ENCODE measurements around the gene ZNF600. TPM values are rescaled to one million over a fixed set of nuclear protein-coding genes. Genes with fewer than 3 reads are reported as not detected.
"Not testable (repeated sequence)": the region's sequence is repeated elsewhere in the genome, so short reads cannot be mapped to it uniquely, and the experiment has no call there.

ZNF600 gene
- total RNA-seq, 1 donor from 2014 or later, result 13.0 TPM

- no peak for DNase-seq (ENCODE audit: extremely low spot score in 2 of 2)
- Histone ChIP-seq H3K36me3 (peaks cover 0 to 17% of the 10 kb centered on the region in 2 donors), H3K4me1 (no peaks in the 10 kb centered on the region), H3K9me3 (no peaks in the 10 kb centered on the region), H3K27me3 (no peaks in the 10 kb centered on the region), H3K4me3 (no peak overlapping the region), H3K27ac (no peak overlapping the region)
- TF ChIP-seq POLR2AphosphoS5 (IDR thresholded peaks at IDR 0.05; ENCODE audit: insufficient read depth in 1 of 2, low read depth in 1 of 2), result peak in 1 of 2 donors; percentile 27
- TF ChIP-seq CTCF (IDR thresholded peaks at IDR 0.05), result no peak
- TF ChIP-seq POLR2A (IDR thresholded peaks at IDR 0.05), result no peak
- intact Hi-C loops (cut with DNase I), result no loop called here
Observed at GRCh38 chr19:52722062-52723003, 64.3 kb downstream of the ZNF600 start.

GRCh38 chr19:52720541-52720940 lies 66.0 kb downstream of the ZNF600 start:
- intact Hi-C loops (cut with DNase I), result not testable (repeated sequence)

GRCh38 chr19:52716522-52716921 lies 70.1 kb downstream of the ZNF600 start:
- no peaks in the 10 kb centered on the region for H3K4me1 ChIP-seq
- no peak overlapping the region for H3K27ac ChIP-seq
- no peak for DNase-seq (ENCODE audit: extremely low spot score in 2 of 2)
- peaks cover 0 to 28% of the 10 kb centered on the region in 2 donors for H3K36me3 ChIP-seq
- intact Hi-C loops (cut with DNase I), result no loop called here
- no peaks in the 10 kb centered on the region for H3K9me3 ChIP-seq
- TF ChIP-seq POLR2A (IDR thresholded peaks at IDR 0.05) (no peak), POLR2AphosphoS5 (IDR thresholded peaks at IDR 0.05; ENCODE audit: insufficient read depth in 1 of 2, low read depth in 1 of 2) (no peak), CTCF (IDR thresholded peaks at IDR 0.05) (no peak)
- no peak overlapping the region for H3K4me3 ChIP-seq
- no peaks in the 10 kb centered on the region for H3K27me3 ChIP-seq

More at GRCh38 chr19:52720541-52720940, 66.0 kb downstream of the ZNF600 start:
- H3K4me3 ChIP-seq; DNase-seq (ENCODE audit: extremely low spot score in 2 of 2); H3K27me3 ChIP-seq; H3K27ac ChIP-seq; H3K9me3 ChIP-seq; H3K4me1 ChIP-seq: not testable (repeated sequence)
- H3K36me3 ChIP-seq, result peaks cover 0 to 13% of the 10 kb centered on the region in 2 donors

GRCh38 chr19:52715902-52716301 lies 70.7 kb downstream of the ZNF600 start:
- DNase-seq (ENCODE audit: extremely low spot score in 2 of 2); H3K27me3 ChIP-seq; H3K9me3 ChIP-seq; H3K4me3 ChIP-seq; H3K27ac ChIP-seq; H3K4me1 ChIP-seq; intact Hi-C loops (cut with DNase I): not testable (repeated sequence)
- H3K36me3 ChIP-seq, result peaks cover 0 to 32% of the 10 kb centered on the region in 2 donors

GRCh38 chr19:52715330-52715729 lies 71.3 kb downstream of the ZNF600 start:
- H3K27ac ChIP-seq; H3K9me3 ChIP-seq; H3K4me3 ChIP-seq; H3K27me3 ChIP-seq; H3K4me1 ChIP-seq; intact Hi-C loops (cut with DNase I); DNase-seq (ENCODE audit: extremely low spot score in 2 of 2): not testable (repeated sequence)
- H3K36me3 ChIP-seq, result peaks cover 0 to 33% of the 10 kb centered on the region in 2 donors

Other genes starting within 250 kb of the ZNF600 start
- 15.7 TPM for gene ZNF701, start 216.5 kb downstream of the ZNF600 start, total RNA-seq
- 78.6 TPM for gene ZNF83, start 148.4 kb downstream of the ZNF600 start, total RNA-seq
- gene ZNF611, start 51.7 kb downstream of the ZNF600 start, total RNA-seq, result 6.1 TPM
- 10.3 TPM for gene ZNF28, start 34.8 kb upstream of the ZNF600 start, total RNA-seq
- gene ZNF468, start 70.8 kb upstream of the ZNF600 start, total RNA-seq, result 21.6 TPM
- gene ZNF320, start 110.8 kb upstream of the ZNF600 start, total RNA-seq, result 6.4 TPM
- 3.7 TPM for gene ZNF888, start 136.6 kb upstream of the ZNF600 start, total RNA-seq
- 9.6 TPM for gene ZNF816, start 176.1 kb upstream of the ZNF600 start, total RNA-seq
- gene ERVV-1, start 227.1 kb upstream of the ZNF600 start, total RNA-seq, result not detected